Endothelial cell of umbilical vein (primary cell): ENCODE results near the gene NDUFA8. TPM values are rescaled to one million over a fixed set of nuclear protein-coding genes. Genes with fewer than 3 reads are reported as not detected.

ENCODE experiments used
- BruUV-seq: library from RNA; stranded (reverse); fragments of 400-500 nt; replicated peaks from 2 replicates; lab custom pipeline; 2021; lab: Mats Ljungman, UMichigan
- CTCF ChIA-PET: fragments of 300-600, 350-600 bp; sonication (Branson Sonifier 250); formaldehyde crosslinking; loops from one replicate; lab custom pipeline; 2021; ENCODE audit warnings: antibody characterized with exemption, inconsistent platforms; lab: Charles Lee
- POLR2A ChIA-PET: fragments of 300-600, 350-600 bp; sonication (Branson Sonifier 250); formaldehyde crosslinking; loops from one replicate; lab custom pipeline; 2021; ENCODE audit warnings: antibody characterized with exemption, inconsistent platforms; lab: Charles Lee
- DNase-seq: peaks from one replicate; pipeline ENCODE4 v3.0.0-alpha.2; 2011; ENCODE audit warnings: low read depth, low spot score
- FAIRE-seq: peaks from 2 replicates; lab custom pipeline; 2011; peaks lifted over from hg19 to GRCh38; lab: Jason Lieb, UNC
- H2AFZ ChIP-seq: 2 replicates; pipeline ENCODE4 v1.6.0; 2012; ENCODE audit warnings: low read depth, low read length, control low read depth, inconsistent platforms
- H3K27ac ChIP-seq: 2 replicates; pipeline ENCODE4 v1.5.1; 2011; ENCODE audit warnings: low read depth, mild to moderate bottlenecking, control low read depth, low read length, moderate library complexity; ENCODE audit not compliant: insufficient read depth
- H3K27me3 ChIP-seq, 2 experiments: 2 replicates each; pipeline versions ENCODE4 v1.6.0 to v1.6.1; 2011; ENCODE audit warnings: low read length in 2 of 2, mixed read lengths in 1 of 2; ENCODE audit not compliant: control insufficient read depth in 2 of 2, insufficient read depth in 2 of 2
- H3K36me3 ChIP-seq, 2 experiments: 2 replicates in 1 of 2; 3 replicates in 1 of 2; pipeline ENCODE4 v1.5.1; 2011; ENCODE audit warnings: low read length in 2 of 2, mild to moderate bottlenecking in 1 of 2, moderate library complexity in 1 of 2; ENCODE audit not compliant: control insufficient read depth in 2 of 2, insufficient read depth in 2 of 2; ENCODE audit errors: extremely low read depth in 1 of 2
- H3K4me1 ChIP-seq: 3 replicates; pipeline ENCODE4 v1.5.1; 2011; ENCODE audit warnings: mild to moderate bottlenecking, low read length; ENCODE audit not compliant: control insufficient read depth, insufficient read depth; ENCODE audit errors: extremely low read depth
- H3K4me2 ChIP-seq: 2 replicates; pipeline ENCODE4 v1.6.1; 2011; ENCODE audit warnings: low read length, control low read depth, mixed read lengths; ENCODE audit not compliant: insufficient read depth
- H3K4me3 ChIP-seq, 3 experiments: fragments of 200-600 bp in 1 of 3; sonication (generic), shearing (Covaris generic) in 1 of 3; replicated peaks in 1 of 3; 2 replicates each; pipeline ENCODE4 v1.5.1; 2011 to 2016; ENCODE audit warnings: control low read depth in 3 of 3, low read length in 3 of 3, mild to moderate bottlenecking in 2 of 3, inconsistent platforms in 1 of 3, low read depth in 1 of 3, moderate library complexity in 1 of 3; ENCODE audit not compliant: insufficient read depth in 1 of 3
- H3K79me2 ChIP-seq: 2 replicates; pipeline ENCODE4 v1.6.0; 2012; ENCODE audit warnings: low read length, inconsistent platforms; ENCODE audit not compliant: control insufficient read depth, insufficient read depth
- H3K9ac ChIP-seq: replicated peaks from 2 replicates; pipeline ENCODE3; 2011; ENCODE audit warnings: low read length, control low read depth; ENCODE audit not compliant: insufficient read depth; ENCODE audit errors: extremely low read depth
- H3K9me1 ChIP-seq: replicated peaks from 3 replicates; pipeline ENCODE4 v1.6.0; 2011; ENCODE audit warnings: mild to moderate bottlenecking, low read length; ENCODE audit not compliant: control insufficient read depth, insufficient read depth; ENCODE audit errors: extremely low read depth
- H3K9me3 ChIP-seq: replicated peaks from 2 replicates; pipeline ENCODE4 v1.5.1; 2012; ENCODE audit warnings: low read length, inconsistent platforms; ENCODE audit not compliant: control insufficient read depth, insufficient read depth
- H4K20me1 ChIP-seq: replicated peaks from 2 replicates; pipeline ENCODE3; 2011; ENCODE audit warnings: mild to moderate bottlenecking, low read length; ENCODE audit not compliant: control insufficient read depth, insufficient read depth; ENCODE audit errors: extremely low read depth
- EZH2 ChIP-seq: IDR thresholded peaks from 2 replicates; pipeline ENCODE4 v1.6.1; 2012; ENCODE audit warnings: borderline replicate concordance, low read depth, mild to moderate bottlenecking, moderate library complexity, low read length, inconsistent platforms; ENCODE audit not compliant: severe bottlenecking
- FOS ChIP-seq: IDR thresholded peaks from 2 replicates; pipeline ENCODE4 v1.6.1; 2011; ENCODE audit warnings: mild to moderate bottlenecking, low read length, moderate library complexity, borderline replicate concordance; ENCODE audit not compliant: insufficient read depth
- GATA2 ChIP-seq: IDR thresholded peaks from 2 replicates; pipeline ENCODE4 v1.7.0; 2011; ENCODE audit warnings: low read depth, mild to moderate bottlenecking, moderate library complexity, mixed read lengths, low read length; ENCODE audit not compliant: insufficient read length, insufficient read depth
- JUN ChIP-seq: IDR thresholded peaks from 2 replicates; pipeline ENCODE4 v1.6.1; 2011; ENCODE audit warnings: borderline replicate concordance, low read depth; ENCODE audit not compliant: insufficient read length, insufficient read depth
- MYC ChIP-seq: IDR thresholded peaks from one replicate; pipeline ENCODE4 v1.6.1; 2011; ENCODE audit warnings: mild to moderate bottlenecking, low read depth, low read length
- POLR2A ChIP-seq: IDR thresholded peaks from 2 replicates; pipeline ENCODE4 v1.6.1; 2012; ENCODE audit warnings: low read depth, mild to moderate bottlenecking, control low read depth, low read length
- POLR2AphosphoS5 ChIP-seq: IDR thresholded peaks from 2 replicates; pipeline ENCODE4 v1.6.1; 2012; ENCODE audit warnings: low read depth, mild to moderate bottlenecking, control low read depth, low read length, moderate library complexity; ENCODE audit not compliant: insufficient read depth
- dilution Hi-C: fragments of 300-500 bp; cut with MboI; formaldehyde crosslinking; loops from one replicate; pipeline ENCODE4 v1.15.0; 2019; ENCODE audit warnings: low sequenced_read_pairs; ENCODE audit not compliant: extremely low pct_ligation_motif_present
- intact Hi-C: fragments of 100-400 bp; cut with micrococcal nuclease; formaldehyde crosslinking; loops from one replicate; pipeline ENCODE4 v1.10.0; 2022
- polyA plus RNA-seq, 4 experiments: library from polyadenylated mRNA; depleted of rRNA in 3 of 4; stranded (reverse) in 3 of 4; unstranded in 1 of 4; fragments of >200 nt; gene quantifications; 2 replicates each; pipeline versions ENCODE4 v1.2.1 to v1.2.3, GENCODE V29; 2011 to 2012; ENCODE audit warnings: missing spikeins in 1 of 4
- total RNA-seq: library from RNA; stranded (reverse); gene quantifications from 2 replicates; pipeline ENCODE4 v1.2.3, GENCODE V29; 2021
- TF ChIP-seq, protein P1 (sequence below), 2 donors: IDR thresholded peaks; 1 replicate in 1 of 2; 2 replicates in 1 of 2; pipeline ENCODE4 v1.5.1; 2011; ENCODE audit warnings: low read length in 2 of 2, mild to moderate bottlenecking in 2 of 2, moderate library complexity in 2 of 2, control low read depth in 1 of 2, inconsistent platforms in 1 of 2, low read depth in 1 of 2; ENCODE audit not compliant: insufficient read depth in 1 of 2; ENCODE audit errors: extremely low read depth in 1 of 2
- TF ChIP-seq, protein P2 (sequence below): IDR thresholded peaks from 2 replicates; pipeline ENCODE4 v1.6.1; 2011; ENCODE audit not compliant: insufficient read depth, insufficient read length

NDUFA8 gene
- total and polyA plus RNA-seq, 2 donors (not counting 3 experiments of a cell fraction or from before 2014, with no cell fraction given), result 68.2 to 100 TPM

DNA sequence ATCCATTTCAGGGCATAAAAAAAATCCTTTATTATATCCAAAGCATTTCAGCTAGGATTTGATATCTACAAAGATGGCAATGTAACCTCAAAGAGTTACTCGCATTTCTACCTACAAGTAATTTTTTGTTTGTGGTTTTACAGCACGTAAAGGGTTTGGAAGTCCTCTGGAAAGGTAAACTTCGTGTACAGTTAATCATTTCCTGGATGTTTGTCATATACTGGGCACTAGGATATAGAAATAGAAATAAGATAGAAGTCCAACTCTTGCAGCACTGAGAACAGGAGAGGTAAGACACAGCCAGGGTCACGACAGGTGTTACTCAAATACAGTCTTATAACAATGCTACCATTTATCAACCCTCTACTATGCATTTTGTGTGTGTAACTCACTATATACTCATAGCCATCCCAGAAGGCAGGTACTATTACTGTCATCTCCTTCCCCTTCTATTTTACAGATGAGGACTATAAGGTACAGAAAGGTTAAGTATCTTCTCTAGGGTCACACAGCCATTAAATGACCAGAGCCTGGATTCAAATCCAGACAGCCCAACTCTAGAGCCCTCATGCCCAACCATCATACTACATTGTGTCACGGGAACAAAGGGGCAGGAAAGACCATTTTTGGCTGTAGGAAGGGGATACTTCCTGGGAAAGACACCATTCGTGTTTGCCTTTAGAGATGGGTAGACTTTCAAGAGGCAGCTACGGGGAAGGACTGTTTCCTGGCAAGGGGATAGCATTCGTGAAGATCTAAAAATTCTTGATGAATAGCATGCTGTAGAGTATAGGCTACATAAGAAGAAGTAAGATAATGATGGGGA, 19.0 kb downstream of the NDUFA8 start:
- dilution Hi-C loops, result no loop called here
- TF ChIP-seq POLR2AphosphoS5 (no peak), JUN (no peak), EZH2 (no peak), MYC (no peak), POLR2A (no peak), FOS (no peak), GATA2 (no peak)
- TF ChIP-seq, protein P1, sequence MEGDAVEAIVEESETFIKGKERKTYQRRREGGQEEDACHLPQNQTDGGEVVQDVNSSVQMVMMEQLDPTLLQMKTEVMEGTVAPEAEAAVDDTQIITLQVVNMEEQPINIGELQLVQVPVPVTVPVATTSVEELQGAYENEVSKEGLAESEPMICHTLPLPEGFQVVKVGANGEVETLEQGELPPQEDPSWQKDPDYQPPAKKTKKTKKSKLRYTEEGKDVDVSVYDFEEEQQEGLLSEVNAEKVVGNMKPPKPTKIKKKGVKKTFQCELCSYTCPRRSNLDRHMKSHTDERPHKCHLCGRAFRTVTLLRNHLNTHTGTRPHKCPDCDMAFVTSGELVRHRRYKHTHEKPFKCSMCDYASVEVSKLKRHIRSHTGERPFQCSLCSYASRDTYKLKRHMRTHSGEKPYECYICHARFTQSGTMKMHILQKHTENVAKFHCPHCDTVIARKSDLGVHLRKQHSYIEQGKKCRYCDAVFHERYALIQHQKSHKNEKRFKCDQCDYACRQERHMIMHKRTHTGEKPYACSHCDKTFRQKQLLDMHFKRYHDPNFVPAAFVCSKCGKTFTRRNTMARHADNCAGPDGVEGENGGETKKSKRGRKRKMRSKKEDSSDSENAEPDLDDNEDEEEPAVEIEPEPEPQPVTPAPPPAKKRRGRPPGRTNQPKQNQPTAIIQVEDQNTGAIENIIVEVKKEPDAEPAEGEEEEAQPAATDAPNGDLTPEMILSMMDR (IDR thresholded peaks at IDR 0.05; ENCODE audit: extremely low read depth in 1 of 2, insufficient read depth in 1 of 2, low read depth in 1 of 2, low read length in 2 of 2), result no peak
- TF ChIP-seq, protein P2, sequence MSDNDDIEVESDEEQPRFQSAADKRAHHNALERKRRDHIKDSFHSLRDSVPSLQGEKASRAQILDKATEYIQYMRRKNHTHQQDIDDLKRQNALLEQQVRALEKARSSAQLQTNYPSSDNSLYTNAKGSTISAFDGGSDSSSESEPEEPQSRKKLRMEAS, result no peak
- Histone ChIP-seq H3K9ac (no peak overlapping the region), H3K4me2 (no peak overlapping the region), H3K36me3 (peaks cover 0 to 2% of the 10 kb centered on the region in 2 experiments), H3K9me1 (no peaks in the 10 kb centered on the region), H2AFZ (no peak overlapping the region), H3K9me3 (no peaks in the 10 kb centered on the region), H3K79me2 (no peaks in the 10 kb centered on the region), H3K27me3 (no peaks in the 10 kb centered on the region), H3K4me3 (no peak overlapping the region), H4K20me1 (no peaks in the 10 kb centered on the region), H3K27ac (no peak overlapping the region), H3K4me1 (peaks cover 42% of the 10 kb centered on the region)
- no peak for FAIRE-seq
- intact Hi-C loops, result no loop called here
- DNase-seq, result no peak
- no TSS peak for BruUV-seq
- ChIA-PET CTCF (interaction anchor here (1.2 kb wide), 1 partner anchor 17 kb away, joined by 4 read pairs; no protein-coding TSS in a partner anchor), POLR2A (no interaction called here)
